GM19468 (cell line): ENCODE data around the gene RAB20.
A peak's percentile ranks its signal among the peaks of the same experiment; 100 is the strongest.
"Not testable (repeated sequence)": the region's sequence is repeated elsewhere in the genome, so short reads cannot be mapped to it uniquely, and the experiment has no call there.

Experiments
- ATAC-seq: cut with Tn5 transposase; IDR thresholded peaks from one replicate; pipeline ENCODE4 v1.9.1; 2021; ENCODE audit warnings: mild to moderate bottlenecking, moderate library complexity, moderate number of reproducible peaks; ENCODE audit not compliant: unreplicated experiment; ENCODE audit errors: extremely low read depth

RAB20 gene

GRCh38 chr13:110561344-110562035 is at the start of gene RAB20:
Gene RAB20 (minus strand): TSS chr13:110561722. CDS start chr13:110561519, 203 bp downstream.
- peak; percentile 44 for ATAC-seq

- ATAC-seq, result peak; percentile 13
Observed at GRCh38 chr13:110610955-110611595, 49.6 kb upstream of the RAB20 start.

- ATAC-seq, result no peak
Observed at GRCh38 chr13:110607675-110608224, 46.2 kb upstream of the RAB20 start.

- ATAC-seq, result not testable (repeated sequence)
Observed at GRCh38 chr13:110606281-110606680, 44.8 kb upstream of the RAB20 start.

GRCh38 chr13:110605132-110605531 is 43.6 kb upstream of the RAB20 start:
- no peak for ATAC-seq

- ATAC-seq, result no peak
Observed at GRCh38 chr13:110600980-110601379, 39.5 kb upstream of the RAB20 start.

- no peak for ATAC-seq
Observed at GRCh38 chr13:110600261-110600819, 38.8 kb upstream of the RAB20 start.

- ATAC-seq, result no peak
Observed at GRCh38 chr13:110597041-110597689, 35.6 kb upstream of the RAB20 start.

- ATAC-seq, result no peak
Observed at GRCh38 chr13:110593430-110594130, 32.1 kb upstream of the RAB20 start.

- ATAC-seq, result no peak
Observed at GRCh38 chr13:110592665-110593064, 31.1 kb upstream of the RAB20 start.

GRCh38 chr13:110590577-110590976 is 29.1 kb upstream of the RAB20 start:
- ATAC-seq, result no peak

GRCh38 chr13:110589793-110590390 is 28.4 kb upstream of the RAB20 start:
- ATAC-seq, result no peak

GRCh38 chr13:110583178-110583865 is 21.8 kb upstream of the RAB20 start:
- ATAC-seq, result no peak

GRCh38 chr13:110582421-110582954 is 21.0 kb upstream of the RAB20 start:
- no peak for ATAC-seq

GRCh38 chr13:110581506-110582185 is 20.1 kb upstream of the RAB20 start:
- ATAC-seq, result no peak

- no peak for ATAC-seq
Observed at GRCh38 chr13:110580800-110581199, 19.3 kb upstream of the RAB20 start.

GRCh38 chr13:110578363-110578762 is 16.8 kb upstream of the RAB20 start:
- ATAC-seq, result no peak

- ATAC-seq, result no peak
Observed at GRCh38 chr13:110576736-110577476, 15.4 kb upstream of the RAB20 start.
